NCI-H2171 treated with DMSO at 0.1 percent for 48 hours (cell line): Measurements from ENCODE around the gene PLD5.
"Not testable (repeated sequence)": the region's sequence is repeated elsewhere in the genome, so short reads cannot be mapped to it uniquely, and the experiment has no call there.

Source experiments
- DNase-seq: peaks from one replicate; lab custom pipeline; 2025; lab: John Stamatoyannopoulos, UW

Gene PLD5

DNA sequence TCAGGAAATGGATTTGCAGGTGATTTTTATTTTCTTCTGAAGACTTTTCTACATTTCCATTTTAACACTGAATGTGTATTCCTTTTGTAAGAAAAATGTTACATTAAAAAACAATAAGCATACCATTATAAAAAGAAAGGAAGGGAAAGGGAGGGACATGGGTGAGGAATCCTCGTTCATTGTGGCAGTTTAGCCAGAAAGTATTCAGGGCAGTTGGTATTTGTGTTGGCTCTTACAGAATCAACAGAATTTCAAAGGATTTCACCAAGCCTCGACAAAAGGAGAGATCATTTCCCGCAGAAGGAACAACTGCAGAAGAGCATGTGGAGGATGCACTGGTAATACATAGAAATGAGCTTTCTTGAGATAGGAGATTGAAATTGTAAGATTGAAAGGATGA is 35.0 kb downstream of the PLD5 start:
- DNase-seq, result no peak

DNA sequence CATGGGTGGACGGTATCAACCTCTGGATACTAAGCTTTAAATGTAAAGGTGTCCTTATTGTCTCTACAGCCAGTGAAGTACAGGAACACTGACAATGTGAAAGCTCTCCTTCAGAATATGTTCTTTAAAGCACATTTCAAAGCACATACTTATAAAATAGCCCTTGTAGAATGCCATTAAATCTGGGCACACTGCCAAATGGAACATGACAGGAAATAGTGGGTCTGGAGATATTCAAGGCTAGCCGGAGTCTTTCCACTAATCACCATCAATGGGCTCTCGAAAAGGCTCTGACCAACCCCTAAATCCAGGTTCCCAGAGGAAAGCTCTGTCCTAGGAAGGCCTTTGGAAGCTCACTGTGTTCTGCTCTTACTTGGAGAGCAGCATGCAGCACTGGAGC is 46.6 kb downstream of the PLD5 start:
- DNase-seq, result no peak

DNA sequence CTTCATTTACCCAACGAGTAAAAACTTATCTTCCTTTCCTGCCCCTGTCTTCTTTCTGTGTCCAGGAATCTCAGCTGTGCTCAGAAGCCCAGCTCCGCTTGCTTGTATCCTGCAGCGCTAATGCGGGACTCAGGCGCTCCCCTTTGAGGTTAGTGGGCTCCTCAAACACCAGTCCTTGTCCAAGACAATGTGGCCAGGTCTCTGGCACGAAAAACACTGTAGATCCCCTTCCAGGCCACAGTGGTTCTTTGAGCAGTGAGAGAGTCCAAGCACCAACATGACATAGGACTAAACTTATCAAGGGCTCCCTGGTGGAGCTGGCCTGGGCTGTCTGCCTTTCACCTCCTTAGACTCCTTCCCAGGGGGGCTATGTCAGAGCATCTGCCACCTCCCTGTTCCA is 53.7 kb downstream of the PLD5 start:
- DNase-seq, result no peak

DNA sequence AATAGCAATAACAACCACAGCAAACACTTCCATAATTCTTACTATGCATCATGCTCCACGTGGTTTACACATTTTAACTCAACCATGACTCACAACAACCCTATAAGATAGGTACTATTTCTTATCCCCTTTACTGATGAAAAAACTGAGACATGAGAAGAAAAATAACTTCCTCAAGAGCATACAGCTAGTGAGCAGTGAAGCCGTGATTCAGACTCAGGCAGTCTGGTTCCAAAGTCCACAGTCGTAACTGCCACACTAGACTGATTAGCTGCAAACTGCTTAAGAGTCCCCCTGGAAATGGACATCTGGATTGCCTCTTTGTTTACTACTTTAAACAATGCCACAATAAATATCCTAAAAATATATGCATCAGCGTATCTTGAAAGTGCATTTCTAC is 55.7 kb downstream of the PLD5 start:
- no peak for DNase-seq

DNA sequence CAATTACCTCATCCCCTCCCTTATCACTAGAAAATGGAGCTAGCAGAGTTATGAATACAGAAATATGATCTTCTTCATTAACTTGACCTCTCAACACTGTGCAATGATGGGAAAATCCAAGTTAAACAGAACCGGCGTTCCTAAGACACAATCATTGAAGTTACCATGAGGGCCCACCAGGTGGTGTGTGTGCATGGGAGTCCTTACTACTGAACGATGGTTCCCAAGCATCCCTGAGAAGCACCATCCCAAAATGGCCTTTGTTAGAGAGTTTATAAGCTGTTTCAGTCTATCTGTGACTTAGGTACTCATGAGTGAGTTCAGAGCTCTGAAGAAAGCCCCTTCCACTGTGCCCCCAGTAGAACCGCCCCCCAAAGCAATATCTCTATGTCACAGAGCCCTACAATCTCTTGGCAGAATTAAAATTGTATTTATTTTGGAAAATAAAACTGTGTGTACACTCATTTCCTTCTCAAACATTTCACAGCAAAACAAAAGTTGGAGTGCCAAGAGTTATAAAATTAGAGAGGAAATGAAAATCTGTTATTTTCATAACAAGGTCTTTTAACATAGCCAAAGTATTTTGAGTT is 56.8 kb downstream of the PLD5 start:
- peak; percentile 45 for DNase-seq

DNA sequence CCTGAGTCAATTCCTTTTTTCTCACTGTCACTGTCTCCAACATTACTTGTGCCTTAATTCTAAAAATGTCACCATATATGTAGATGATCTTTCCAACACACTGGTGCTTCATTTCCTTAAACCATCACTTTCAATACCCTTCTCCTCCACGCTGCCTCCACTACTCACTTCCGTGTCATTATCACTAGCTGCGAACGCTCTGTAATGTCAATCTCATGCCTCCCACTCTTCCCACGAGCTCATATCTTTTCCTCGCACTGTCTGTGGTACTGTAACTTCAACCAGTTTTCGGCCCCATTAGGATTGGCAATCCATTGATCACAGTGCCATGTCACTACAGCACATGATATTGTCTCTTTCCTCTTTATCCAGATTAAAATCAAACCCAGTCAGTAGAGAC is 61.6 kb downstream of the PLD5 start:
- DNase-seq, result no peak

DNA sequence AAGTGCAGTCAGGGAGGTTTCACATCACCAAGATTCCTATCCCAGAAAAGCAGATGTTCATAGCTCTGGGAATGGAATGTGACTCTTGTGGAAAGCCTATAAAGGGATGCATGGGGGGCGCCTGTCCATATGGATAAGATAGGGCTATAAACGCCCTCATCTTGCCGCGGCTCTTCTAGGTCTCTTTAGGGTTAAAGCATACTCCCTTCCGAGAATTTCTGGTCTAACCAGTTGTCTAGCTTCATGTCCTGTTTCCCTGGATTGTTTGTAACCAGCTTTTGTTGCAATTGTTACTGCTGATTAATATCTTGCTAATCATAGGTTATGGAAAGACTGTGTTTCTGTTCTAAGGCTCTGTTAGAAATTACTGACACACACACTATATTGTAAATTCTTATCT is 64.8 kb downstream of the PLD5 start:
- not testable (repeated sequence) for DNase-seq

DNA sequence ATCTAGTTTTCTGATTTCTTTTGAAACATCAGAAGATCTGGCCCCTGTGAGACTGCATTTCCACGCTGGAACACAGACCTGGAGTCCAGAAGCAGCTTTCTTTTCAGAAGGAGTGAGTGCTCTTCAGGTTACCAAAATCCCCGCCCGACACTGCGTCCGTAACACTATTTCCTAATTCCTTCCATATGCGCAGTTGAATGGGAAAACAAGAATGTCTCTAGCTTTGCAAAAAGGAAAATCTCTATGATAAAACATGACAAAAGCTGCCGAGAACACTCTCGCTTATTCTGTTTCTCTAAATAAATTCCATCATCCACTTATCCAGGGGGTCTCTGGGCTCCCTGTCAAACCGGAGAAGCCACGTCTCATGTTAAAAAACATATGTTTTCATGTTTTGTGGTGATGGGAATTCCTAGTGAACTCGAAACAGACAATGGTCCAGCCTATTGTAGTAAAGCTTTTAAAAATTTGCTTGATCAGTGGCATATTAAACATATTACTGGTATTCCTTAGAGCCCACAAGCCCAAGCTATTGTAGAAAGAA is 67.7 kb downstream of the PLD5 start:
- DNase-seq, result no peak

DNA sequence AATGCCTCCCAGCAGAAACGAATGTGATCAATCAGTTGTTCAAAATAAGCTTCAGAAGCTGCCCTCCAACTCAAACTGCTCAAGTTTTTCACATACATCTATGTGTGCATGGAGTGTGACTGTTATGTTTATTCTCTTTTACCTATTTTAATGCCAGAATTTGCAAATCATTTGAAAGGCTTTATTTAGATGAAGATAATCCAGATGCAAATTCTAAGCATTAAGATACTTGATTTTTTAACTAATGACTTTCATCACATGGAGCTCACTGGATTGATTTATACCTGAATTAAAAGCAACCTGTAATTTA is 69.5 kb downstream of the PLD5 start:
- no peak for DNase-seq

DNA sequence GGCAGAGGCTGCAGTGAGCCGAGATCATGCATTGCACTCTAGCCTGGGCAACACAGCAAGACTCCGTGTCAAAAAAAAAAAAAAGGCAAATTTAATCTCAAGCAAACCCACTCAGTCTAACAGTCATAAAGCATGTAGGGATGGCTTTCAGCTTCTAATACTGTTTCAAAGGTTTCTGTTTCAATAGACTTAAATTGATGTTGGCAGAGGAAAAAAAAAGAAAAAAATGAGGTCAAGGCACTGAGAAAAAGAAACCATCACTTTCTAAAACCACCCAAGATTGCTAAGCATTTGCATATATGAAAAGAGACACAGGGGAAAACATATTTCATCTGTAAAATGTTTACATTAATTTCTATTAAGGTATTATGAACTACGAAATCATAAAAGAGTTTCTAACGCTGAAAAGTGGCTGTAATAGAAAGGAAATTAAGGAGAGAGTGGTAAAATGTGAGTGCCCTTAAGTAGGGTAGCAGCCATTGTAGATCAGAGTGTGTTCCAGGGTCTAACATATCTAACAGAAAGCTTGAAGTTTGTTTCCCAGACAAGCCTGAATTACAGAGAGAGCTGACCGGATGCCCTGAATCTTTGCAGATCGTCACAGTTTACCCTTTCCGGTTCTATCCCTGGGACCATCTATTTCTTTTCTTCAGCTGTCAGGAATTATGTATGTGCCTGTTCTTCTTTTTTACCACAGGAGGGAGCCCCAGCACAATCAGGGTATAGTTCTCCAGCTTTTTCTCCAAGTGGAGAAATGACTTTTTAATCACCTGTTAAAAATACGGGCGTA is 70.0 kb downstream of the PLD5 start:
- DNase-seq, result peak; percentile 64

DNA sequence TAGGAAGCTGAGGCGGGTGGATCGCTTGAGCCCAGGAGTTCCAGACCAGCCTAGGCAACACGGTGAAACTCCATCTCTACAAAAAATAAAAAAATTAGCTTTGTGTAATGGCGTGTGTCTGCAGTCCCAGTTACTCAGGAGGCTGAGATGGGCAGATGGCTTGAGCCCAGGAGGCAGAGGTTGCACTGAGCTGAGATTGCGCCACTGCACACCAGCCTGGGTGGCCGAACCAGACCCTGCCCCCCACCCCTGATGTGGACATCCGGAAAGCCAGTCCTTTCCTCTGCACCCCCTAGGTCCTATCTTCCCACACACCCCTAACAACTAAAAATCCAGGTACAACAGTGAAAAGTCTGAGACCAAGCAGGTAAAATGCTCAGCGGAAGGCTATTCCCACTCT is 71.9 kb downstream of the PLD5 start:
- no peak for DNase-seq

DNA sequence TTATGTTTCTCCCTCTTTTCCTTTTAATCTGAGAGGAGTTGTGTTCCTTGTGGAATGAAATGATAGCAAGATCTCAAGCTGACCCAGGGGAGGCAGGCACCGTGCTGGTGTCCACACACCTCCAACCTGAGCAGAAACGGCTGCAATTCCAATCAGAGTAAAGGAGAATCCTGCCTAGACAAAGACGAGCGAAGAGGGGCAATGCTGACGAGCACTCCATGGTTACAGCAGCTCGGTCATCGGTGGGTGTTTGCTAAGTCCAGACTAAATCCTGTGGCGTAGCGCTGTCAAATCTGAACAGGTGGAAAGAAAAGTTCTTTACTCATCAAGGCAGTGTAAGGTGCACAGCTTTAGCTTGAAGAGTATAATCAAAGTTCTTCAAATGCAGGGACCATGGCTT is 74.8 kb downstream of the PLD5 start:
- DNase-seq, result no peak

DNA sequence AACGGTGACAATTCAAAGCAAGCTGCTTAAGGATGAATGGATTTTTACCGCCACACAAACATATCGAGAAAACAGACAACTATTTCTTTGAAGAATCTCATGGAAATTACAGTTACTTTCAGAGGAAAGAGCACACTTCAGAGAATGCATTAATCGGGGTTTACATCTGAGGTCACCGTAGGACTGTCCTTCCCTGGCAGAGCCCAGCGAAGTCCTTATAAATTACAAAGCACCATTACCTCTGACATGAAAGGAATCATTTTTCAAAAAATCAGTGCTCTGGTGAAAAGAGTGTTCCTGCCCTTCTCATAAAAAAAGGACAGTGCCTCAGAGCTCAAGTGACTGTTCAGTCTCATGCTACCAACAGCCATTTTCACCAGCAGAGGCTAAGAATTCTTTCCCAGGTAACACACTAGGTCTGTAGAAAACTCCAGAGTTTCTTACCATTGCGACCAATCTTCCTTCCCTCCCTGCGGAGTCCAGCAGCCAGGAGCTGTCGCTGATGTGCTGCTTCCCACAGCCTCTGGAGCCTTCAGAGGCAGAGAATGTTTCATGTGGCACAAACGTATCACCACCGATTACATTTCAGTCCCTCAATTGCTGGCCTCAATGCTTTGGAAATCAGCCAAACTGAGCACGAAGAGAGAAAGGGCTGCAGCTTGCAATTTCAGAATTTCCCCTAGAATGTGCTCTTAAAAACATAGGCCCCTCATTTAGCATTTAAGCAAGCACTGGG is 75.4 kb downstream of the PLD5 start:
- no peak for DNase-seq

DNA sequence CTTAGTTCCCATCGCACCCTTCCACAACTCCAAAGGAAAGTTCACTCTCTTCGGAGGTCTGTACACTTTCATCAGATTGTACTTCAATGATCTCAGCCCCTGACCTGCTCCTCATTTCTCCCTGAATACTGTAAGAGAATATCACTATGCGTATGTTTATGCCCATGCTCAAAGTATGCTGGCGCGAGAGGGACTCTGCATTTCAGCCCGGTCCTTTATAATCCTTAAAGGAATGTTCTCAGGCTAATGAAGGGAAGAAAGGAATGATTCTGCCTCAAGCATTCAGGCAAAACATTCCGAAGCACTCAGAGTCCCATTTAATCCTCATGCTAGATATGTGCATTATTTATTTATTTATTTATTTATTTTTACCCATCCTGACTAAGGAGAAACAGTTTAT is 76.8 kb downstream of the PLD5 start:
- DNase-seq, result no peak

DNA sequence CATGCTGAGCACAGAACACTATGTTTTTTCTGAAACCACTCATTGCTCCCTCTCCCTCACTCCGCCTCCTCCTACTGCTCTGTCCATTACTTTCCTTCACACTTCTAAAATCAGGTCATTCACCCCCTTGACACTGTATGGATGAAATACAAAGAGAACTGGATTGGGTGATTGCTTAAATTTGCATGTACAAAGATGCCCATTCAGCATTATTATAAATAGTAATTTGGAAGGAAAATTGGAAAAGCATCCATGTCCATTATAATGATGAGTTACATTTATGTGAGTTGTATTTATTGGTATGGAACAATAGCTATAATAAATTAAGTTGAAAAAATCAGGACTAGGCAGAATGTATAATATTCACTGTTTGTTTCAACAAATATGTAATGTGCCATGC is 83.7 kb downstream of the PLD5 start:
- DNase-seq, result no peak

DNA sequence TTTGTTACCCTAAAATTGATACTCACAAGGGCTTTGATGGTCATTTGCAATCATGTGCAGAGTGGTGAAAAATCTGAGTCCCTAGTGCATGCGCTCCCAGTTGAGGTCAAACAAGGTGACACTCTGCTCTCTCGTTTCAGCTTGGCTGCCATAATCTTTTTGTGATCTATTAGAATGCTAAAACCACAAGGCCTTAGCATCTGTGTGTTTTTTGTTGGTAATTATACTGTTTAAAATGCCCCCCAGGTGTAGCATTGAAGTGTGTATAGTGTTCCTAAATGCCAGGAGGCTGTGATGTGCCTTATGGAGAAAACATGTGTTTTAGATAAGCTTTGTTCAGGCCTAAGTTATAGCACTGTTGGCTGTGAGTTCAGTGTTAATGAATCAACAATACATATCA is 89.3 kb downstream of the PLD5 start:
- peak; percentile 55 for DNase-seq

DNA sequence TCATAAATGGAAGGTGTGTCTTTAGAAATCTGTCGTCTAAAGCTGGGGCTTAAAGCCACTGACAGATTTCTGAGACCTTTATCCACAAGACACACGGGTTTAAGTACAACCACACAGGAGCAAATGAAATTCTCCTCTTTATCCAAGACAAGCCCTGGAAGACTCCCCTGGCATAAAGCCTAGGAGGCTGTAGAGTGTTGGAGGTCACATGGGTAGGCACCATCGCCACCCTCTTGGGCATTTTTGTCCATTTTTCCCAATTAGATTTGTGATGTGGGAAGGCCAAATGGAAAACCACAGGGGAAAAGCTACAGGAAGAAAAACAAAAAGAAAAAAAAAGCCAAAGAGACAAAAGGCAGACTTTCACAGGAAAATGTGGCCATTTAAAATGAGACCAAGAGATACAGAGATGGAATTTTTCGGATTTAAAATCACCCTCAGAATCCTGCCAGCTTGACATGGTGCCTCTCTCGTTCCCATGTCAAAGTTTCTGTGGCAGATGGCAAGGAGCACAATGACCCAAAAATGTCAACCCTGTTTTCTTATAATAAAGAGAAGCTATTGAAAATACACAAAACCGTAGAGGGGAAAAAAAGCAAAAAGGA is 91.9 kb downstream of the PLD5 start:
- DNase-seq, result no peak

DNA sequence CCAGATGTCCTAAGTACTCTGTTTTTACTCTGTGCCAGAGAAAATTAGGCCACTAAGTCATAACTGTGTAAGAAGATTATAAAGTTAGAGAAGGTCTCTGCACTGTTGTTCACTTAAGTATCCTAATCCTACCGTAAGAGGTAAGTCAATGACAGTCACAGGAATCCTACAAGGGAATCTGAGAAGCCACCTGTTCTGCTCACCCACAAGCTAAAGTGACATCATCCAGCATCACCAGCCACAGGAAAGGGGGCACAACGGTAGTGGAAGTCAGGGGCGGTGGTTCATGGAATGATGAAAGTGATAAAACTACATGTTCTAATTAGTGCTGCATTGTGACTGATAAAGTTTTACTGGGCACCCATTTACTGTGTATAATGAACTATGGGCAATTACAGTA is 92.7 kb downstream of the PLD5 start:
- DNase-seq, result no peak

DNA sequence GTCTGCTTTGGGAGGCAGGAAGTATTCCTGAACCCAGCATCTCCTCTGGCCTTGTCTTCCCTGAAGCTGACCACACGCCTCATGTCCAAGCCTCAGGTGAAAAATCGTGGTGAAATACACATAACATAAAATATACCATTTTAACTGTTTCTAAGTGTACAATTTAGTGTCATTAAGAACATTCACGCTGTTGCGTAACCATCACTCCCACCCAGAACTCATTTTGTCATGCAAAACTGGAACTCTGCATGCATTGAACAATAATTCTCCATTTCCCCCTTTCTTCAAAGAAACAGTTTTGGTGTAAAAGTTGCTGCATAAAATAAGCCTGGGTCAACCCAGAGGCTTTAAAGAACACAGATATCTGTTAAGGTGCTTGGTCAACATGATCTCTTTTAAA is 93.5 kb downstream of the PLD5 start:
- DNase-seq, result no peak

DNA sequence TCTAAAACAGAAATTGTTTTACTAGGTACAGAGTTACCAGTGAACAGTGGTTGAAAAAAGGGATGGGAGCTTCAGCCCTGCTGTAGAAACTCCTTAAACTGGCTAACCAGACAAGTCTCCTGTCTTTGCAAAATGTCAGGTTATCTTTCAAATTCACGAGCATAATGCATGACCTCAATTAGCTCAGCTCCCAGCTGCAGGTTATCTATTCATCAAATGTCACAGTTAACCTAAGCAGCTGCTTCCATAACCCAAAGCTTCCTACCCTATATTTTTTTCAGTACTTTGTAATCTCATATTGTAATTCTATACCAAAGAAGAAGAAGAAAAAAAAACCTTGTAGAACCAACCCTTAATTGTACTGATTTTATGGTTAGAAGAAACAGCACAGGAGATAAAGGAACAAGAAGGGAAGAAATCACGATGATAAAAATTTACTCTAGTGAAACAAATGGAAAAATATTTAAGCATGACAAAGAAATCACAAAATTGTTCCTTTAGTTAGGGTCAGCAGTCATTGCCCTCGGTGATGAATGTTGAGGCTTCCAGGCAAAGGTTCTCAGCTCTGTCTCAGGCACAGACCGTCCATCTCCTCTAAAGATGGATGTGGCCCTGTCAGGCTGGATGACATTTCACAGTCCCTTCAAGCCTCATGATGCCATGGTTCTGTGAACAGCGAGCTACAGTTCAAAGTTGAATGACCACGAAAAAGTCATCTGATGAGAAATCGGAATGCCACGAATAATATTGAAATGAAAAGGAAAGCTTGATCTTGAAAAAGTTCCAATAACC is 95.9 kb downstream of the PLD5 start:
- peak; percentile 90 for DNase-seq

DNA sequence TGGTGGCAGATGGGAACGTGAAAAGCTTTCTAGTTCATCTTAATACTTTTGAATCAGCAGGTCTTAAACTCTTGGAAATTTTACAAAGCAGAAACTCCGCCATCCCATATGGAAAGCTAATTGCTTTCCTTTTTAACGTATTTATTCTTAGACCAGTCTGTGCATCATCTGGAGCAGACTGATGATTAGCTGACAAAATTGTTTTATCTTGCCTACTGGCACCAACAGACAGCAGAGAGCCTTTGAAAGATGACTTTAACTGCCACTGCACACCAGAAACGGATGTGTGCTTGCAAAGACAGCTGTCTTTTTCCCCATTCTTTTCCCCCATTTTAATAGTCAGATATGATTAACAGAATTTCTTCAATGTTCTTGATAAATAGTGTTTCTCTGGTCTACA is 97.0 kb downstream of the PLD5 start:
- DNase-seq, result peak; percentile 73

DNA sequence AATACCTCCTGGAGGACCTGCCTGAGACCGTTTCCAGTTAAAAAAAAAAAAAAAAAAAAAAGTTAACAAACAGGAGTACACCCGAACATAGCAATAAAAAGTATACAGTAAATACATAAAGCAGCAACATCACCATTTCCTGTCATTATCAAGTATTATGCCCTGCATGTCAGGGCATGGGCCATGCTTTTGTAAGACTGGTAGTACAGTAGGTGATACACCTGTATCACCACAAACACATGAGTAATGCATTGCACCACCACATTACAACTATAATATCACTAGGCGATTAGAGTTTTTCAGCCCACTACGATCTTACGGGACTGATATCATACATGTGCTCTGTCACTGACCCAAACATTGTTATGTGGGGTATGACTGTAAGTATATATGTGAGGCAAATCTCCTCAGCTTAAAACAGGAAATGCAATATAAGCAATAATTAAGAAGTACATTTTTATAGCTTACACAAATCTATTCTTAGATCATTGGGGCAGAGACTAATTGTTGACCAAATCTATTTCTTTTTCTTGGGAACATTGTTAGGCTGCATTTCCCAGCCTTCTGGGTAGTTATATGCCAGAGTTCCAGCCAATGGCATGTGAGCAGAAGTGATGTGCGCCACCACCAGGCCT is 98.1 kb downstream of the PLD5 start:
- DNase-seq, result no peak
